T-helper 1 cell treated with Interleukin-12 subunit alpha and Interleukin-12 subunit beta and Interleukin-4 antibody, amounts not matched to agents 30 μg/mL and 1 μg/mL, for 36 hours (primary cell): ENCODE measurements around the gene RPL4.

Experiments
- H3K27ac Mint-ChIP-seq: one replicate; pipeline ENCODE4 v1.8.0; 2021; ENCODE audit warnings: mild to moderate bottlenecking, mixed read lengths
- H3K27me3 Mint-ChIP-seq: one replicate; pipeline ENCODE4 v1.8.0; 2021; ENCODE audit warnings: low read depth, mixed read lengths
- H3K36me3 Mint-ChIP-seq: one replicate; pipeline ENCODE4 v1.8.0; 2021; ENCODE audit warnings: low read depth, mixed read lengths
- H3K4me1 Mint-ChIP-seq: one replicate; pipeline ENCODE4 v1.8.0; 2021; ENCODE audit warnings: low read depth, mixed read lengths
- H3K4me3 Mint-ChIP-seq: one replicate; pipeline ENCODE4 v1.8.0; 2021; ENCODE audit warnings: mild to moderate bottlenecking, moderate library complexity, mixed read lengths
- H3K9me3 Mint-ChIP-seq: one replicate; pipeline ENCODE4 v1.8.0; 2021; ENCODE audit warnings: mixed read lengths

Gene RPL4

DNA sequence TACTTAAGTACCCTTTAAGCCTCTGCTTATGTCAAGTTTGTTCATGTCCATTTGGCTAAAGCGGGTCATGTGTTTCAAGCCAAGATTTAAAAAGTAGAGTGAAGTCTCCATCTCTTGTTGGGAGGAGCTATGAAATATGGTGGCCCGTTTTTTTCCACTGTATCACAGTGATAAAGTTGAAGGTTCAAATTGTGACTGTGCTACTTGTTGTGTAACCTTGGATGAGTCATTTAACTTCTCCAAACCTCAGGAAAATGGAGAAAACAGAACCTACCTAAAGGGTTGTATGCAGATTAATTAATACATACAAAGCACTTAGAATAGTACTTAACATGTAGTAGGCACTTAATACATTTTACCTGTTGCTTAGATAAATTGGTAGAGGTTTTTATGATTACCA lies 50.5 kb downstream of the RPL4 start:
- no peaks in the 10 kb centered on the region for H3K9me3 Mint-ChIP-seq
- no peaks in the 10 kb centered on the region for H3K4me1 Mint-ChIP-seq
- H3K27ac Mint-ChIP-seq: no peak overlapping the region
- H3K4me3 Mint-ChIP-seq: no peak overlapping the region
- H3K27me3 Mint-ChIP-seq: no peaks in the 10 kb centered on the region
- peaks cover 14% of the 10 kb centered on the region for H3K36me3 Mint-ChIP-seq

DNA sequence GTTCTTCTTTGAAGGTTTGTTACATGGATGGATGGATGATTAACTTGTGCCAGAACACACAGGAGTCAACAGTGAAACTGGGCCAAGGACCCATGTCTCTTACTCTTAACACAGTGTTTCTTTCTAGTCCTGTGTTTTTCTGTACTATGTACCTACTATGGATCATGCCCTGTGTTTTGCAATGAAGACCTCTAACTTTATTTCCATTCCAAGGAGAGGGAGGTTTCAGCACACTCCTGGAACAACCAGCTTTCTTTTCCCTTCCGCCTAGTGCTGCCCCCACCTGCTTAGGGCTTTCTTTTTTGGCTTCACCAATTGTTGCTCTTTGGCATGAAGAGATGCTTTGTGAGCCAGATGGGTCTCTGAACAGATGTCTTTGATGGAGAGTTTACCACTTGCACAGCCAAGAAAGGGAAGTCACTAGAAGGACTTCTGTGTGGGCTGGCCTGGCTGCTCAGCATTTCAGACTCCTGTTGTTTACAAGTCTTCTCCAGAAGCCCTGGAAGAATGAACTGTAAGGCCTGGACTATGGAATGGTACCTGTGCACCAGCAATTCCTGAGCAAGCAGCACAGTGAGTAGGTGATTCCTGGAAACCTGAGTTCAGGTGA lies 51.6 kb downstream of the RPL4 start:
- H3K9me3 Mint-ChIP-seq: no peaks in the 10 kb centered on the region
- no peaks in the 10 kb centered on the region for H3K27me3 Mint-ChIP-seq
- no peak overlapping the region for H3K27ac Mint-ChIP-seq
- H3K4me1 Mint-ChIP-seq: no peaks in the 10 kb centered on the region
- no peak overlapping the region for H3K4me3 Mint-ChIP-seq
- H3K36me3 Mint-ChIP-seq: peaks cover 21% of the 10 kb centered on the region

DNA sequence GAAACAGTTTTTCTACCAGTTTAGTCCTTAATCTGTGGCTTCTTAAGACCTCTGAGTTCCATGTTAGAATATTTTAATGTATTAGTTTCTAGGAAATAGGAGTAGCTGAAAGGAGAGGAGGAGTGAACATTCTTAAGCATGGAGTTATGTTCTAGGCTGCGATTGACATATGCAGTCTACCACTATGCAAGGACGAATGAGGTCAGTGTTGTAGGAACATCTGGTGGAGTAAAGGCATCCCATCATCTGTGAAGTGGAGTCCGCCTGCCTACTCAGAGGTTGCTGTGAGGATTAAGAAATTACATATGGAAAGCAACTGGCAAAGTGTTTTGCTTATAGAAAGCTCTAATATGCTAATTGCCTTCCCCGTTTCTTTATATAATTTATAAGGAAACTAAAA lies 52.2 kb downstream of the RPL4 start:
- no peak overlapping the region for H3K27ac Mint-ChIP-seq
- no peaks in the 10 kb centered on the region for H3K27me3 Mint-ChIP-seq
- no peaks in the 10 kb centered on the region for H3K9me3 Mint-ChIP-seq
- no peak overlapping the region for H3K4me3 Mint-ChIP-seq
- H3K36me3 Mint-ChIP-seq: peaks cover 24% of the 10 kb centered on the region
- no peaks in the 10 kb centered on the region for H3K4me1 Mint-ChIP-seq
